Mesenteric fat pad (tissue), 1 donor: Measurements from ENCODE around the gene RPL13A. TPM values are rescaled to one million over a fixed set of nuclear protein-coding genes. Genes with fewer than 3 reads are reported as not detected.
"Not testable (repeated sequence)": the region's sequence is repeated elsewhere in the genome, so short reads cannot be mapped to it uniquely, and the experiment has no call there.

Experiments used
- DNase-seq: peaks from one replicate; pipeline ENCODE4 v3.0.0-alpha.2; 2020; ENCODE audit warnings: low spot score
- total RNA-seq: library from RNA; stranded (reverse); fragmentation: NEBNext Ultra II Directional; extraction: Animal tissue kit (Norgen Biotek cat#: 25700); gene quantifications from one replicate; pipeline ENCODE4 v1.2.1, GENCODE V29; 2021
- donor health status: DM: yes; HTN: yes; CAD: no.

The RPL13A gene
- total RNA-seq, 1 donor from 2014 or later: 2,027 TPM

GRCh38 chr19:49455773-49456172 lies 31.6 kb upstream of the RPL13A start:
- no peak for DNase-seq

DNA sequence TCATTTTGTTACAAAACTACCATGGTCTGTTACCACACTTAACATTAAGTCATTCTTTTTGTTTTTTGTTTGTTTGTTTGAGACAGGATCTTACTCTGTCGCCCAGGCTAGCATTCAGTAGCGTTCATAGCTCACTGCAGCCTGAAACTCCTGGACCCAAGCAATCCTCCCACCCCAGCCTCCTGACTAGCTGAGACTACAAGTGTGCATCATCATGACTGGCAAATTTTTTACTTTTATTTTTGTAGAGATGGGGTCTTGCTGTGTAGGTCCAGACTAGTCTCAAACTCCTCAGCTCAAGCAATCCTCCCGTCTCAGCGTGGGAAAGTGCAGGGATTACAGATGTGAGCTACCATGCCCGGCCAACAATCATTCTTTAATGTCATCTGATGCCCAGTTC lies 31.1 kb upstream of the RPL13A start:
- no peak for DNase-seq

DNA sequence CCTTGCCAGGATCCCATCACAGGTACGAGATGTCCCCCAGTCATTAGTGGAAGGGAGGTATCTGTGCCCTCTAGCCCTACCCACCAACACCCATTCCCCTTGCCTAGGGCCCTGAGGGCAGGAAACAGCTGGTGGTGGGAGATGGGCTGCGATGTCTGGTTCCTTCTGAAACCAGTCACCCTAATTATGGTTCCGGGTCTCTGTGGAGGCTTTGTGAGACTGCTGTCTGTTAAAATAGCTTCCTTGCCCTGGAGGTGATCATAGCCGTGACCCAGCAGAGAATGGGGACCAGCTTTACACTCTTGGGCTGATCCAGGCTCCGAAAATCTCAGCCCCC lies 28.9 kb upstream of the RPL13A start:
- no peak for DNase-seq

- DNase-seq: no peak
Measured at GRCh38 chr19:49459388-49459787, 28.0 kb upstream of the RPL13A start.

DNA sequence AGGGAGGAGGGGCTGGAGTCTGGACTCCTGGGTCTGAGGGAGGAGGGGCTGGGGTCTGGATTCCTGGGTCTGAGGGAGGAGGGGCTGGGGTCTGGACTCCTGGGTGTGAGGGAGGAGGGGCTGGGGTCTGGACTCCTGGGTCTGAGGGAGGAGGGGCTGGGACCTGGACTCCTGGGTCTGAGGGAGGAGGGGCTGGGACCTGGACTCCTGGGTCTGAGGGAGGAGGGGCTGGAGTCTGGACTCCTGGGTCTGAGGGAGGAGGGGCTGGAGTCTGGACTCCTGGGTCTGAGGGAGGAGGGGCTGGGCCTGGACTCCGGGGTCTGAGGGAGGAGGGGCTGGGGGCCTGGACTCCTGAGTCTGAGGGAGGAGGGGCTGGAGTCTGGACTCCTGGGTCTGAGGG lies 26.3 kb upstream of the RPL13A start:
- not testable (repeated sequence) for DNase-seq

DNA sequence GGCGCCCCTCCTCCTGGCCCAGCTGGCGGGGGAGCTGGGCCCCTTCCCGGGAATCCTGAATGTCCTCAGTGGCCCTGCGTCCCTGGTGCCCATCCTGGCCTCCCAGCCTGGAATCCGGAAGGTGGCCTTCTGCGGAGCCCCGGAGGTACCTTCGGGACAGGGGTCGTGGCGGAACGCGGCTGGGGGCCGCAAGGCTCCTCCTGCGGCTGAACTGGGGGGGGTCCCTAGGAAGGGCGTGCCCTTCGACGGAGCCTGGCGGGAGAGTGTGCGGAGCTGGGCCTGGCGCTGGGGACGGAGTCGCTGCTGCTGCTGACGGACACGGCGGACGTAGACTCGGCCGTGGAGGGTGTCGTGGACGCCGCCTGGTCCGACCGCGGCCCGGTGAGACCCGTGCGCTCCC lies 25.8 kb upstream of the RPL13A start:
- no peak for DNase-seq

DNA sequence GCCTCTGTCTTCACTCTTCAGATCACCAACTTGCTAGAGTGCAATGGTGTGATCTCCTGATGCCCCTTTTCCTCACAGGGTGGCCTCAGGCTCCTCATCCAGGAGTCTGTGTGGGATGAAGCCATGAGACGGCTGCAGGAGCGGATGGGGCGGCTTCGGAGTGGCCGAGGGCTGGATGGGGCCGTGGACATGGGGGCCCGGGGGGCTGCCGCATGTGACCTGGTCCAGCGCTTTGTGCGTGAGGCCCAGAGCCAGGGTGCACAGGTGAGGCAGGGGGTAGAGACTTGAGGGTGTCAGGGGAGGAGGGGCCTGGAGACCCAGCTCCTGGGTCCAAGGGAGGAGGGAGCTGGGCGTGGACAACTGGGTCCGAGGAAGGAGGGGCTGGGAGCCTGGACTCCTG lies 24.9 kb upstream of the RPL13A start:
- no peak for DNase-seq

DNA sequence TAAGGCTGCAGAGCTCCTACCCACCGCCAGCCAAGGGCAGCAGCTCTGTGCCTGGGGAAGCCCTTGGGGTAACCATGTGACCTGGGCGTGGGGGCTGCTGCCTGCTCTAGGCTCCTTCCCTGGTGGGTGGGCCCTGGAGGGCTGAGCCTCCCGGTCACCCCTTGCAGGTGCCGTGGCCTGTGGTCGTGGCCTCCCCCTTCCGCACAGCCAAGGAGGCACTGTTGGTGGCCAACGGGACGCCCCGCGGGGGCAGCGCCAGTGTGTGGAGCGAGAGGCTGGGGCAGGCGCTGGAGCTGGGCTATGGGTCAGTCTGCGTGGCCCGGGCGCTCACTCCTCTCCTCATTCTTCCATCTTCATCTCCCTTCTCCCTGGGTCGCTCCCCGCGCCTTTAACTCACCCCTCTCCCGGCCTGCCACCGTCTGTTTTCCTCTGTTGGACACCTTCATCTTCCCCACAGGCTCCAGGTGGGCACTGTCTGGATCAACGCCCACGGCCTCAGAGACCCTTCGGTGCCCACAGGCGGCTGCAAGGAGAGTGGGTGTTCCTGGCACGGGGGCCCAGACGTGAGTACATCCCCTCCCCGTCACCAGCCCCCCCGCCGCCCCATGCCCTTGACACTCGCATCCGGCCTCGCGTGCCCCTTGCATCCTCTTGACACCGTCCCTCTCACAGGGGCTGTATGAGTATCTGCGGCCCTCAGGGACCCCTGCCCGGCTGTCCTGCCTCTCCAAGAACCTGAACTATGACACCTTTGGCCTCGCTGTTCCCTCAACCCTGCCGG lies 23.3 kb upstream of the RPL13A start:
- DNase-seq: no peak

DNA sequence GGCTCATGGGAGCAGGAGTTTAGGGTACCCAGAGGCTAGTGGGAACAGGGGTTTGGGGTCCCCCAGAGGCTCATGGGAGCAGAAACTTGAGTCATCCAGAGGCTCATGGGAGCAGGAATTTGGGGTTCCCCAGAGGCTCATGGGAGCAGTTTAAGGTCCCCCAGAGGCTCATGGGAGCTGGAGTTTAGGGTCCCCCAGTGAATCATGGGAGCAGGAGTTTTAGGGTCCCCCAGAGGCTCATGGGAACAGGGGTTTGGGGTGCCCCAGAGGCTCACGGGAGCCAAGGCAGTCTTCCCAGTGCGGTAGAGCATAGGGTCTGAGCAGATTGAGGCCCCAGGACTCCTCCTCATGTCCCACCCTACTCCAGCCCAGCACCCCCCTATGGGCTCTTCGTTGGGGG lies 22.0 kb upstream of the RPL13A start:
- no peak for DNase-seq

- DNase-seq: no peak
Measured at GRCh38 chr19:49468199-49468598, 19.2 kb upstream of the RPL13A start.

- no peak for DNase-seq
Measured at GRCh38 chr19:49468746-49469447, 18.5 kb upstream of the RPL13A start.

DNA sequence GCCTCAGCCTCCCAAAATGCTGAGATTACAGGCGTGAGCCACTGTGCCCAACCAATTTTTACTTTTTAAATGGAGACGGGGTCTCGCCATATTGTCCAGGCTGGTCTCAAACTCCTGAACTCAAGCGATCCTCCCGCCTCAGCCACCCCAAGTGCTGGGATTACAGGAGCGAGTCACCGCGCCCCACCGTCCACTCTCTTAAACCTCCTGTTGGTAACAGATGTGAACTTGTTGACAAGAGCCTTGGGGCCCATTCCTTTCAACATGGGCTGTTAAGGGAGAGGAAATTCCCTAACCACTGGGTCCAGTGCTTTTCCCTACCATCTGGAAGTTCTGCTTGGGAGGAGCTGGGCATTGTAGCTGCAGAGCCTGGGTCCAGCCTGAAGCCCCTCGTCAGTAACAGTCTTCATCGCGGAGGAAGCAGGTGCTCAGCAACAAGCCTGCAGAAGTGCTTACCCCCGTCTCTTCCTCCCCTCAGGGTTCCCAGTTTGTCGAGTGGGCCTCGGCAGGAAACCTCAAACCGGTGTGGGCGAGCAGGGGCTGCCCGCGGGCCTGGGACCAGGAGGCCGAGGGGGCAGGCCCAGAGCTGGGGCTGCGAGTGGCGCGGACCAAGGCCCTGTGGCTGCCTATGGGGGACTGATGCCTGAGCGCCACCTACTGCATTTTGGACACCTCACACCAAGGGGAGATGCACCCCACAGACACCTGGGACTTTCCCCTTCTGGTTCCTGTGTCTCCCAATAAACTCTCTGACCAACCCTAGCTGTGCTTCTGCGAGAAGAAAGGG lies 17.4 kb upstream of the RPL13A start:
- no peak for DNase-seq

- no peak for DNase-seq
Measured at GRCh38 chr19:49470615-49470978, 16.8 kb upstream of the RPL13A start.

DNA sequence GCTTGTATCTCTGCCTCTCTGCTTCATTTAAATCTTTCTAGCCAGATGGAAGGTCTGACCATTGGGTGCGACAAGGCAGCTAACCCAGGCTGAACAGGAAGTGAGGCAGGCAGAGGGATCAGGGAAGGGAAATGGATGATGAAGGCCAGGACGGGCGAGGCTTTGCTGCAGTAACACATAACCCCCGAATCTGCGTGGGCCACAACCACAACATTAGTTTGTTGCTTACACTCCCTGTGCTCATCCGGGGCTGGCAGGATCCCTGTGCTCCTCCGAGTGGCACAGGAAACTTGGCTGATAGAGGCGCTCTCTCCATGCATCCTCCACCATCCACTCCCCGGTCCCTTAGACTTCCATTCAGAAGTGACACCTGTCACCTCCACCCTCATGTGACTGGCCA lies 14.5 kb upstream of the RPL13A start:
- no peak for DNase-seq

GRCh38 chr19:49473501-49473867 lies 13.9 kb upstream of the RPL13A start:
- DNase-seq: not testable (repeated sequence)

DNA sequence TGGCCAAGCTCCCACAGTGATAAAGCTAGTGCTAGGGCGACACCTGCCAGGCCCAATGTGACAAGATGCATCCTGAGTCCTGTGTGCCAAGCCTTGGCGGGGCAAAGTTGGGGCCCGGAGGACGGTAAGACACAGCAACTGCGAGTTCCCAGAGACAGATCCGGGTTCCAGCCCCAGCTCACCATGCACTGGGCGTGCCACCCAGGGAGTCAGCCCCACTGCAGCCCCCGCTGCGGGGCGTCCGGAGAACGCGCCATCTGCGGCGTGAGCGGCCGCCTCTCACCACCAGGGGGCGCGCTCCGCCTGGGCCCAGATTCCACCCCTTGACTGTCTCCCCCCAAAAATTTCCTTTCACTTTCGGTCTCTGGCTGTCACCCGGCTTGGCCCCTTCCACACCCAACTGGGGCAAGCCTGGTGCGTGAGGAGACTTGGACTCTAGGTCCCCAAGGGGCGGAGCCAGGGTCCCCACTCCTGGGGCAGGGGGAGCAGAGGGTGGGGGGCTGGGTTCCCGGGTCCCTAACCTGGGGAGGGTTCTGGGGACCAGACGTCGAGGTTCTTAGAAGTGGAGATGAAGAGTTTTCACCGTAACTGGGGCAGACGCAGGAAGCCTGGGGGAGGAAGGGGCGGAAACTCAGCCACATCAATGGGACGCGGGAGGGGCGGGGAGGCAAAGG lies 13.4 kb upstream of the RPL13A start, which contains the start of gene FLT3LG:
Gene FLT3LG, plus strand, starts transcription at position 348 of the 674 bp plus-strand sequence. CDS start 425 bp downstream, outside the sequence.
- DNase-seq: peak; percentile 94

DNA sequence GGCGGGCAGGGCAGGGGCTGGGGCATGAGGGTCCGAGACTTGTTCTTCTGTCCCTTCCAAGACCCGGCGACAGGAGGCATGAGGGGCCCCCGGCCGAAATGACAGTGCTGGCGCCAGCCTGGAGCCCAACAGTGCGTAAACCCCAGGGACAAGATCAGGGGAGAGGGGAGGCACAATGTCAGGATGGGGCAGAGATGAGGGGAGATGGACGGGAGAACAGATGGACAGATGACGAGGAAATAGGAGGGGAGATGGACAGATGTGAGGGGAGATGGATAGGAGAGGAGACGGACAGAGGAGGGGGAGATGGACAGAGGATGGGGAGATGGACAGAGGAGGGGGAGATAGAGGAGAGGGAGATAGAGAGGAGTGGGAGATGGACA lies 12.9 kb upstream of the RPL13A start:
- DNase-seq: no peak

GRCh38 chr19:49475191-49475917 lies 12.1 kb upstream of the RPL13A start:
- DNase-seq: no peak

GRCh38 chr19:49475995-49476880 lies 11.2 kb upstream of the RPL13A start:
- DNase-seq: no peak
